Measurements from ENCODE around the gene PDS5A.
"Not testable (repeated sequence)": the region's sequence is repeated elsewhere in the genome, so short reads cannot be mapped to it uniquely, and the experiment has no call there.

The PDS5A gene

GRCh38 chr4:39976141-39976944 lies 1.4 kb downstream of the PDS5A start:
- no peaks in the 10 kb centered on the region for H3K27me3 ChIP-seq (ENCODE audit: control insufficient read depth in 3 of 3, insufficient read depth in 3 of 3, low read depth in 1 of 3, low read length in 3 of 3)
- H3K14ac ChIP-seq (ENCODE audit: low read length) = peak overlapping the region; percentile 71
- peak overlapping the region; percentile 99 for H3K18ac ChIP-seq (ENCODE audit: low read length)
- peak overlapping the region; percentile 97 for H2AK5ac ChIP-seq (ENCODE audit: low read depth, low read length)
- no peak overlapping the region for H4K8ac ChIP-seq (ENCODE audit: low read depth, low read length)
- peak overlapping the region; percentile 91 for H2AFZ ChIP-seq (ENCODE audit: low read length)
- no peak overlapping the region for H2BK12ac ChIP-seq (ENCODE audit: low read length)
- no peak overlapping the region for H3K4ac ChIP-seq (ENCODE audit: low read length)
- H4K91ac ChIP-seq (ENCODE audit: low read depth, low read length, poor library complexity) = no peak overlapping the region
- peaks cover 2 to 8% of the 10 kb centered on the region in 2 donors for H3K9me3 ChIP-seq (replicated peaks in 1 of 2; ENCODE audit: control insufficient read depth in 2 of 2, insufficient read depth in 1 of 2, low read depth in 1 of 2, low read length in 2 of 2)
- no CpG with 5 or more reads among the region's 41 CpGs for WGBS, 2 donors (ENCODE audit: extremely low coverage in 2 of 2, insufficient read length in 2 of 2, insufficient replicate concordance in 1 of 2)
- peaks cover 2 to 4% of the 10 kb centered on the region in 2 donors for H3K4me1 ChIP-seq (ENCODE audit: control insufficient read depth in 2 of 2, insufficient read depth in 1 of 2, low read depth in 1 of 2, low read length in 2 of 2)
- H3K27ac ChIP-seq (replicated peaks; ENCODE audit: low read length) = peak overlapping the region; percentile 90
- H3K23ac ChIP-seq (ENCODE audit: low read depth, low read length, poor library complexity) = no peak overlapping the region
- H2BK15ac ChIP-seq (ENCODE audit: low read length) = no peak overlapping the region
- H3K36me3 ChIP-seq (replicated peaks in 1 of 2; ENCODE audit: control insufficient read depth in 2 of 2, insufficient read depth in 2 of 2, low read length in 2 of 2) = peaks cover 14 to 48% of the 10 kb centered on the region in 2 donors
- H3K4me2 ChIP-seq (ENCODE audit: insufficient read depth, low read length, poor library complexity, severe bottlenecking) = peak overlapping the region; percentile 69
- peak overlapping the region; percentile 94 for H2BK5ac ChIP-seq (ENCODE audit: low read length)
- peak overlapping the region; percentile 47 for H2BK120ac ChIP-seq (ENCODE audit: low read depth, low read length)
- DNase-seq (ENCODE audit: low spot score) = peak; percentile 80
- H3K4me3 ChIP-seq (ENCODE audit: low read length in 2 of 2) = peak overlapping the region; percentile 58 to 97
- H3K79me1 ChIP-seq (ENCODE audit: low read depth, low read length) = peaks cover 7% of the 10 kb centered on the region
- peak overlapping the region; percentile 95 for H3K9ac ChIP-seq (ENCODE audit: low read depth, low read length, poor library complexity)

- Histone ChIP-seq H3K14ac (ENCODE audit: low read length) (no peak overlapping the region), H3K79me1 (ENCODE audit: low read depth, low read length) (peaks cover 7% of the 10 kb centered on the region), H2BK12ac (ENCODE audit: low read length) (no peak overlapping the region), H2AK5ac (ENCODE audit: low read depth, low read length) (no peak overlapping the region), H3K23ac (ENCODE audit: low read depth, low read length, poor library complexity) (no peak overlapping the region), H2BK15ac (ENCODE audit: low read length) (no peak overlapping the region), H3K9ac (ENCODE audit: low read depth, low read length, poor library complexity) (no peak overlapping the region), H3K9me3 (replicated peaks in 1 of 2; ENCODE audit: control insufficient read depth in 2 of 2, insufficient read depth in 1 of 2, low read depth in 1 of 2, low read length in 2 of 2) (peaks cover 2 to 8% of the 10 kb centered on the region in 2 donors), H3K4me2 (ENCODE audit: insufficient read depth, low read length, poor library complexity, severe bottlenecking) (no peak overlapping the region), H4K8ac (ENCODE audit: low read depth, low read length) (no peak overlapping the region), H2AFZ (ENCODE audit: low read length) (no peak overlapping the region), H3K36me3 (replicated peaks in 1 of 2; ENCODE audit: control insufficient read depth in 2 of 2, insufficient read depth in 2 of 2, low read length in 2 of 2) (peaks cover 14 to 55% of the 10 kb centered on the region in 2 donors), H4K91ac (ENCODE audit: low read depth, low read length, poor library complexity) (no peak overlapping the region), H3K4me3 (ENCODE audit: low read length in 2 of 2) (peak overlapping the region in 1 of 2 donors; percentile 58), H2BK5ac (ENCODE audit: low read length) (no peak overlapping the region), H3K27me3 (ENCODE audit: control insufficient read depth in 3 of 3, insufficient read depth in 3 of 3, low read depth in 1 of 3, low read length in 3 of 3) (no peaks in the 10 kb centered on the region), H3K18ac (ENCODE audit: low read length) (no peak overlapping the region), H2BK120ac (ENCODE audit: low read depth, low read length) (no peak overlapping the region), H3K27ac (replicated peaks; ENCODE audit: low read length) (no peak overlapping the region), H3K4me1 (ENCODE audit: control insufficient read depth in 2 of 2, insufficient read depth in 1 of 2, low read depth in 1 of 2, low read length in 2 of 2) (peaks cover 2 to 4% of the 10 kb centered on the region in 2 donors), H3K4ac (ENCODE audit: low read length) (no peak overlapping the region)
- no peak for DNase-seq (ENCODE audit: low spot score)
- WGBS, 2 donors (ENCODE audit: extremely low coverage in 2 of 2, insufficient read length in 2 of 2, insufficient replicate concordance in 1 of 2) = no CpG with 5 or more reads among the region's 4 CpGs
Measured at GRCh38 chr4:39975488-39976089, 2.1 kb downstream of the PDS5A start.

GRCh38 chr4:39973052-39973451 lies 4.7 kb downstream of the PDS5A start:
- not testable (repeated sequence) for H4K91ac ChIP-seq (ENCODE audit: low read depth, low read length, poor library complexity); H3K4ac ChIP-seq (ENCODE audit: low read length); H2BK120ac ChIP-seq (ENCODE audit: low read depth, low read length); H3K18ac ChIP-seq (ENCODE audit: low read length); H3K4me3 ChIP-seq (ENCODE audit: low read length in 2 of 2); DNase-seq (ENCODE audit: low spot score); H3K23ac ChIP-seq (ENCODE audit: low read depth, low read length, poor library complexity); H2BK15ac ChIP-seq (ENCODE audit: low read length); H3K4me2 ChIP-seq (ENCODE audit: insufficient read depth, low read length, poor library complexity, severe bottlenecking); H3K27ac ChIP-seq (replicated peaks; ENCODE audit: low read length); H2BK12ac ChIP-seq (ENCODE audit: low read length); H4K8ac ChIP-seq (ENCODE audit: low read depth, low read length); H3K14ac ChIP-seq (ENCODE audit: low read length); H3K27me3 ChIP-seq (ENCODE audit: control insufficient read depth in 3 of 3, insufficient read depth in 3 of 3, low read depth in 1 of 3, low read length in 3 of 3); H3K4me1 ChIP-seq (ENCODE audit: control insufficient read depth in 2 of 2, insufficient read depth in 1 of 2, low read depth in 1 of 2, low read length in 2 of 2); H3K9me3 ChIP-seq (replicated peaks in 1 of 2; ENCODE audit: control insufficient read depth in 2 of 2, insufficient read depth in 1 of 2, low read depth in 1 of 2, low read length in 2 of 2); H2AFZ ChIP-seq (ENCODE audit: low read length); H2BK5ac ChIP-seq (ENCODE audit: low read length); H3K79me1 ChIP-seq (ENCODE audit: low read depth, low read length); H2AK5ac ChIP-seq (ENCODE audit: low read depth, low read length); H3K9ac ChIP-seq (ENCODE audit: low read depth, low read length, poor library complexity)
- WGBS, 2 donors (ENCODE audit: extremely low coverage in 2 of 2, insufficient read length in 2 of 2, insufficient replicate concordance in 1 of 2) = no CpG with 5 or more reads among the region's 6 CpGs
- H3K36me3 ChIP-seq (replicated peaks in 1 of 2; ENCODE audit: control insufficient read depth in 2 of 2, insufficient read depth in 2 of 2, low read length in 2 of 2) = peaks cover 14 to 77% of the 10 kb centered on the region in 2 donors
